ENCODE data around the gene PAPPA.

DNA sequence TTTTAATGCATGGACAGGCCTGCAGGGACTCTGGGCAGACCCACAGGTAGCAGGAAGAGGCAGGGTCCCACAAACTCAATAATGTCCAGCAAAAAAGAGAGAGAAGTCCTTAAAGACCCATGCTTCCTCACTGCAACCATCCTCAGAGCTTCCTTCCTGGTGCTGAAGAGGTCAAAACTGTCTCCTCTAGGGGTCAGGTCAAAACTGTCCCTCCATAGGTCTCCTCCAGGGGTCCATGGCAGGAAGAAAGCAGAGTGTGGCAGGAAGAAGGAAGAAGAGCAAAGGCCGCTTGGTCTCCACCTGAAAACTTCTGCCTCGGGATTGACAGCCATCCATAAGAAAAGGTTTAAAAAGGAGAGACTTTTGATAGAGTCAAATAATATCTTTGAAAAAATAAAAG is 271.7 kb downstream of the PAPPA start:
- TF ChIP-seq, protein P1, sequence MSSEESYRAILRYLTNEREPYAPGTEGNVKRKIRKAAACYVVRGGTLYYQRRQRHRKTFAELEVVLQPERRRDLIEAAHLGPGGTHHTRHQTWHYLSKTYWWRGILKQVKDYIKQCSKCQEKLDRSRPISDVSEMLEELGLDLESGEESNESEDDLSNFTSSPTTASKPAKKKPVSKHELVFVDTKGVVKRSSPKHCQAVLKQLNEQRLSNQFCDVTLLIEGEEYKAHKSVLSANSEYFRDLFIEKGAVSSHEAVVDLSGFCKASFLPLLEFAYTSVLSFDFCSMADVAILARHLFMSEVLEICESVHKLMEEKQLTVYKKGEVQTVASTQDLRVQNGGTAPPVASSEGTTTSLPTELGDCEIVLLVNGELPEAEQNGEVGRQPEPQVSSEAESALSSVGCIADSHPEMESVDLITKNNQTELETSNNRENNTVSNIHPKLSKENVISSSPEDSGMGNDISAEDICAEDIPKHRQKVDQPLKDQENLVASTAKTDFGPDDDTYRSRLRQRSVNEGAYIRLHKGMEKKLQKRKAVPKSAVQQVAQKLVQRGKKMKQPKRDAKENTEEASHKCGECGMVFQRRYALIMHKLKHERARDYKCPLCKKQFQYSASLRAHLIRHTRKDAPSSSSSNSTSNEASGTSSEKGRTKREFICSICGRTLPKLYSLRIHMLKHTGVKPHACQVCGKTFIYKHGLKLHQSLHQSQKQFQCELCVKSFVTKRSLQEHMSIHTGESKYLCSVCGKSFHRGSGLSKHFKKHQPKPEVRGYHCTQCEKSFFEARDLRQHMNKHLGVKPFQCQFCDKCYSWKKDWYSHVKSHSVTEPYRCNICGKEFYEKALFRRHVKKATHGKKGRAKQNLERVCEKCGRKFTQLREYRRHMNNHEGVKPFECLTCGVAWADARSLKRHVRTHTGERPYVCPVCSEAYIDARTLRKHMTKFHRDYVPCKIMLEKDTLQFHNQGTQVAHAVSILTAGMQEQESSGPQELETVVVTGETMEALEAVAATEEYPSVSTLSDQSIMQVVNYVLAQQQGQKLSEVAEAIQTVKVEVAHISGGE (tag by site-specific recombination; conservative IDR thresholded peaks at IDR 0.05; ENCODE audit: low read depth) = no peak
- TF ChIP-seq ZNF521 (tag by site-specific recombination; IDR thresholded peaks at IDR 0.05) (no peak), ZNF560 (tag by site-specific recombination; IDR thresholded peaks at IDR 0.05; ENCODE audit: borderline replicate concordance) (no peak), ZNF549 (tag by site-specific recombination; IDR thresholded peaks at IDR 0.05) (no peak)
- TF ChIP-seq, protein P2, sequence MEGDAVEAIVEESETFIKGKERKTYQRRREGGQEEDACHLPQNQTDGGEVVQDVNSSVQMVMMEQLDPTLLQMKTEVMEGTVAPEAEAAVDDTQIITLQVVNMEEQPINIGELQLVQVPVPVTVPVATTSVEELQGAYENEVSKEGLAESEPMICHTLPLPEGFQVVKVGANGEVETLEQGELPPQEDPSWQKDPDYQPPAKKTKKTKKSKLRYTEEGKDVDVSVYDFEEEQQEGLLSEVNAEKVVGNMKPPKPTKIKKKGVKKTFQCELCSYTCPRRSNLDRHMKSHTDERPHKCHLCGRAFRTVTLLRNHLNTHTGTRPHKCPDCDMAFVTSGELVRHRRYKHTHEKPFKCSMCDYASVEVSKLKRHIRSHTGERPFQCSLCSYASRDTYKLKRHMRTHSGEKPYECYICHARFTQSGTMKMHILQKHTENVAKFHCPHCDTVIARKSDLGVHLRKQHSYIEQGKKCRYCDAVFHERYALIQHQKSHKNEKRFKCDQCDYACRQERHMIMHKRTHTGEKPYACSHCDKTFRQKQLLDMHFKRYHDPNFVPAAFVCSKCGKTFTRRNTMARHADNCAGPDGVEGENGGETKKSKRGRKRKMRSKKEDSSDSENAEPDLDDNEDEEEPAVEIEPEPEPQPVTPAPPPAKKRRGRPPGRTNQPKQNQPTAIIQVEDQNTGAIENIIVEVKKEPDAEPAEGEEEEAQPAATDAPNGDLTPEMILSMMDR (tag by site-specific recombination; IDR thresholded peaks at IDR 0.05) = no peak
- TF ChIP-seq, protein P3, sequence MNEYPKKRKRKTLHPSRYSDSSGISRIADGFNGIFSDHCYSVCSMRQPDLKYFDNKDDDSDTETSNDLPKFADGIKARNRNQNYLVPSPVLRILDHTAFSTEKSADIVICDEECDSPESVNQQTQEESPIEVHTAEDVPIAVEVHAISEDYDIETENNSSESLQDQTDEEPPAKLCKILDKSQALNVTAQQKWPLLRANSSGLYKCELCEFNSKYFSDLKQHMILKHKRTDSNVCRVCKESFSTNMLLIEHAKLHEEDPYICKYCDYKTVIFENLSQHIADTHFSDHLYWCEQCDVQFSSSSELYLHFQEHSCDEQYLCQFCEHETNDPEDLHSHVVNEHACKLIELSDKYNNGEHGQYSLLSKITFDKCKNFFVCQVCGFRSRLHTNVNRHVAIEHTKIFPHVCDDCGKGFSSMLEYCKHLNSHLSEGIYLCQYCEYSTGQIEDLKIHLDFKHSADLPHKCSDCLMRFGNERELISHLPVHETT (tag by site-specific recombination; IDR thresholded peaks at IDR 0.05) = no peak

All from HEK293 (cell line).